GM12891 (cell line): ENCODE results near the gene CCDC86.

Experiments
- POLR2A ChIP-seq: IDR thresholded peaks from 2 replicates; pipeline ENCODE4 v1.6.1; 2011; ENCODE audit warnings: low read depth, low read length, control low read depth
- POLR2AphosphoS5 ChIP-seq: IDR thresholded peaks from 2 replicates; pipeline ENCODE4 v1.6.1; 2011; ENCODE audit warnings: low read depth, low read length, control low read depth
- POU2F2 ChIP-seq: IDR thresholded peaks from 2 replicates; pipeline ENCODE4 v1.6.1; 2011; ENCODE audit warnings: low read depth, mild to moderate bottlenecking, control low read depth, low read length, moderate library complexity
- SPI1 ChIP-seq: IDR thresholded peaks from 2 replicates; pipeline ENCODE4 v1.6.1; 2011; ENCODE audit warnings: low read depth, low read length, control low read depth
- TAF1 ChIP-seq: IDR thresholded peaks from 2 replicates; pipeline ENCODE4 v1.6.1; 2011; ENCODE audit warnings: low read depth, low read length, control low read depth

DNA sequence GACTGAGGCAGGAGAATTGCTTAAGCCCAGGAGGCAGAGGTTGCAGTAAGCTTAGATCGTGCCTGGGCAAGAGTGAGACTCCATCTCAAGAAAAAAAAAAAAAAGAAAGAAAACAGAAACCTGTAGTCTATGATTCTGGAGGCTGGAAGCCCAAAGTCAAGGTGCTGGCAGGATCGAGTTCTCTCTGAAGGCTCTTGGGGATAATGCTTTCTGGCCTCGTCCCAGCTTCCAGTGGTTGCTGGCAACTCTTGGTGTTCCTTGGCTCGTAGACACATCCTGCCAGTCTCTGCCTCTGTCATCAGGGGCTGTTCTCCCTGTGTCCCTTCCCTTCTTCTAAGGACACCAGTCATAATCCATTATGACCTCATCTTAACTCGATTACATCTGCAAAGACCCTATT is 16.8 kb upstream of the CCDC86 start:
- TF ChIP-seq SPI1 (no peak), POLR2A (no peak), POLR2AphosphoS5 (no peak), TAF1 (no peak), POU2F2 (no peak)
